Trophoblast cell (in vitro differentiated cells and primary cell): ENCODE data around the gene AFAP1L2.

ENCODE experiments used
- DNase-seq, 2 donors: peaks; one replicate each; pipeline ENCODE4 v3.0.0-alpha.2; 2016
- H2AFZ ChIP-seq: 2 replicates; pipeline ENCODE4 v1.6.1; 2013; ENCODE audit warnings: low read length, moderate library complexity, mild to moderate bottlenecking; ENCODE audit not compliant: insufficient read depth, poor library complexity
- H2AK5ac ChIP-seq: 2 replicates; pipeline ENCODE4 v1.6.1; 2013; ENCODE audit warnings: mild to moderate bottlenecking, low read length
- H2BK120ac ChIP-seq: 2 replicates; pipeline ENCODE4 v1.6.1; 2013; ENCODE audit warnings: low read length, mild to moderate bottlenecking, moderate library complexity; ENCODE audit not compliant: insufficient read depth, poor library complexity
- H2BK12ac ChIP-seq: 2 replicates; pipeline ENCODE4 v1.6.1; 2013; ENCODE audit warnings: mild to moderate bottlenecking, low read length, moderate library complexity
- H2BK5ac ChIP-seq: 2 replicates; pipeline ENCODE4 v1.6.1; 2013; ENCODE audit warnings: low read length, low read depth, moderate library complexity, mild to moderate bottlenecking; ENCODE audit not compliant: poor library complexity
- H3K14ac ChIP-seq: 2 replicates; pipeline ENCODE4 v1.6.1; 2013; ENCODE audit warnings: mild to moderate bottlenecking, low read length
- H3K18ac ChIP-seq: 2 replicates; pipeline ENCODE4 v1.6.1; 2013; ENCODE audit warnings: mild to moderate bottlenecking, low read length
- H3K23ac ChIP-seq: 2 replicates; pipeline ENCODE4 v1.6.1; 2013; ENCODE audit warnings: low read length
- H3K27ac ChIP-seq: 2 replicates; pipeline ENCODE4 v1.5.1; 2013; ENCODE audit warnings: low read depth, mild to moderate bottlenecking, inconsistent platforms, low read length, moderate library complexity
- H3K27me3 ChIP-seq: 2 replicates; pipeline ENCODE4 v1.6.1; 2013; ENCODE audit warnings: inconsistent platforms, mild to moderate bottlenecking, low read length, moderate library complexity; ENCODE audit not compliant: insufficient read depth
- H3K36me3 ChIP-seq, 2 experiments: 1 replicate in 1 of 2; 2 replicates in 1 of 2; pipeline ENCODE4 v1.6.1; 2013; ENCODE audit warnings: low read length in 2 of 2, mild to moderate bottlenecking in 2 of 2, moderate library complexity in 1 of 2; ENCODE audit not compliant: insufficient read depth in 2 of 2, control insufficient read depth in 1 of 2
- H3K4ac ChIP-seq: 2 replicates; pipeline ENCODE4 v1.6.1; 2013; ENCODE audit warnings: low read depth, mild to moderate bottlenecking, low read length, moderate library complexity
- H3K4me1 ChIP-seq, 2 experiments: 1 replicate in 1 of 2; 2 replicates in 1 of 2; pipeline ENCODE4 v1.6.1; 2013; ENCODE audit warnings: low read length in 2 of 2, mild to moderate bottlenecking in 2 of 2, moderate library complexity in 1 of 2; ENCODE audit not compliant: insufficient read depth in 2 of 2, control insufficient read depth in 1 of 2
- H3K4me2 ChIP-seq: 2 replicates; pipeline ENCODE4 v1.6.1; 2013; ENCODE audit warnings: inconsistent platforms, mild to moderate bottlenecking, low read length, moderate library complexity
- H3K4me3 ChIP-seq: 2 replicates; pipeline ENCODE4 v1.5.1; 2013; ENCODE audit warnings: mild to moderate bottlenecking, low read depth, low read length, inconsistent platforms
- H3K79me1 ChIP-seq: one replicate; pipeline ENCODE4 v1.6.1; 2013; ENCODE audit warnings: low read length
- H3K79me2 ChIP-seq: 2 replicates; pipeline ENCODE4 v1.6.1; 2013; ENCODE audit warnings: low read length, mild to moderate bottlenecking; ENCODE audit not compliant: control insufficient read depth, insufficient read depth, poor library complexity
- H3K9ac ChIP-seq: 2 replicates; pipeline ENCODE4 v1.6.1; 2013; ENCODE audit warnings: mild to moderate bottlenecking, low read length
- H3K9me3 ChIP-seq: 2 replicates; pipeline ENCODE4 v1.6.1; 2013; ENCODE audit warnings: low read depth, mild to moderate bottlenecking, control low read depth, inconsistent platforms, low read length; ENCODE audit not compliant: insufficient read depth
- H4K12ac ChIP-seq: 2 replicates; pipeline ENCODE4 v1.6.1; 2013; ENCODE audit warnings: low read depth, mild to moderate bottlenecking, low read length, moderate library complexity
- H4K8ac ChIP-seq: 2 replicates; pipeline ENCODE4 v1.6.1; 2013; ENCODE audit warnings: low read depth, mild to moderate bottlenecking, low read length, moderate library complexity
- H4K91ac ChIP-seq: one replicate; pipeline ENCODE4 v1.6.1; 2013; ENCODE audit warnings: low read depth, mild to moderate bottlenecking, low read length, moderate library complexity
- WGBS: extraction: QIAGEN DNeasy Blood & Tissue Kit; methylation state at CpG from one replicate; pipeline ENCODE4 v1.1.7; 2013; ENCODE audit warnings: missing lambda C conversion rate; ENCODE audit not compliant: insufficient read length, insufficient coverage; ENCODE audit errors: extremely low coverage; 5-methylcytosine and 5-hydroxymethylcytosine counted together

The AFAP1L2 gene

DNA sequence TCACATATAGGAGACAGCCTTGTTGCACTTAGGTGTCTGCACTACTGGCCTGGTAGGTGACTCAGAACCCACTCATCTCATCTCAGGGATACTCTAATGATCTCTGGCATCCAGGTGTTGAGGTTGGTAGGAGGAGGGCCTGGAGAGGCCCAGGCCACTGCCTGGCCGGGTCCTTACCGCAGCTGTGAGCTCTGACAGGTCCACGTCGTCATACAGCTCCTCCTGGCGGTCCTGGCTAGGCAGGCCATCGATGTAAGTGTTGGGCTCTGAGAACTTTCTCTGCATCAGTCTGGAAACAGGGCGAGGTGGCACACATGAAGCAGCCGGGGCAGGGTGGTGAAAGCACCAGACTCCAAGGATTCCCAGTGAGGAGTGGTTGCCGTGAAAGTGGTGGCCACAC lies 103.1 kb downstream of the AFAP1L2 start:
- Histone ChIP-seq H3K79me1 (no peaks in the 10 kb centered on the region), H2BK120ac (no peak overlapping the region)
- no CpG with 5 or more reads among the region's 9 CpGs for WGBS

DNA sequence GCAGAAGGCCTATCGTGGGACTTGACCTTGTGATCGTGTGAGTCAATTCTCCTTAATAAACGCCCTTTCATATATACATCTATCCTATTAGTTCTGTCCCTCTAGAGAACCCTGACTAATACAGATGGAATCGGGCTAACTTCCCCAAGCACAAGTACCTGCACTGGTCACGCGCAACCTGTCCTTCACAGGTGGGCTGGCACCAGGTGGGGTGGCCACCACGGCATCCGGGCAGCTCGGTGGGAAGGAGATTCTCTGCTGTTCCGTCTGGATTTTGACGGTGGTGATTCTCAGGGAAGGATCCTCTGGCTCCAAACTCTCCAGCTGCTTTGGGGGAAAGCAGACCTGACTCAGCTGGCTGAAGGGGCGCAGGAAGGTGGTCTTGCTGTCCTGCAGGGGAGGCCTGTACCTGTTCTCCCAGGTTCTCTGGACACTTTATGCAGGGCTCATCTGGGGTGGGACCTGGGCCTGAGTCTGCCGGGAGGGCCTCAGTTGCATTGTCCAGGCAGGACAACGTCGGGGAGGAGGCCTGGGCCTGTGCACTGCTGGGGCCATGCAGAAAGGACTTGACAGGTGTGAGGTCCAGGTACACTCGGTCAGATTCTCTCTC lies 104.2 kb downstream of the AFAP1L2 start:
- H4K91ac ChIP-seq = no peak overlapping the region
- H3K23ac ChIP-seq = no peak overlapping the region
- H2BK120ac ChIP-seq = no peak overlapping the region
- no peak overlapping the region for H3K4me3 ChIP-seq
- no peaks in the 10 kb centered on the region for H3K79me1 ChIP-seq
- H2AK5ac ChIP-seq = no peak overlapping the region
- DNase-seq = no peak
- no peak overlapping the region for H4K12ac ChIP-seq
- H3K4me2 ChIP-seq = no peak overlapping the region
- H3K9me3 ChIP-seq = peaks cover 8% of the 10 kb centered on the region
- H4K8ac ChIP-seq = no peak overlapping the region
- no peak overlapping the region for H3K9ac ChIP-seq
- no peak overlapping the region for H2BK5ac ChIP-seq
- H3K36me3 ChIP-seq = peaks cover 54 to 67% of the 10 kb centered on the region in 2 experiments
- H3K4me1 ChIP-seq = peaks cover 6 to 12% of the 10 kb centered on the region in 2 experiments
- H3K79me2 ChIP-seq = no peaks in the 10 kb centered on the region
- no peak overlapping the region for H3K4ac ChIP-seq
- H3K27me3 ChIP-seq = no peaks in the 10 kb centered on the region
- H3K18ac ChIP-seq = no peak overlapping the region
- no peak overlapping the region for H2BK12ac ChIP-seq
- no CpG with 5 or more reads among the region's 16 CpGs for WGBS
- H2AFZ ChIP-seq = no peak overlapping the region
- H3K14ac ChIP-seq = no peak overlapping the region
- H3K27ac ChIP-seq = no peak overlapping the region

More for the DNA sequence above, 103.1 kb downstream of the AFAP1L2 start:
- Histone ChIP-seq H3K79me2 (no peaks in the 10 kb centered on the region), H3K4me3 (no peak overlapping the region), H3K18ac (no peak overlapping the region), H2AFZ (no peak overlapping the region), H3K4me2 (no peak overlapping the region), H3K36me3 (peaks cover 54 to 58% of the 10 kb centered on the region in 2 experiments), H3K27me3 (no peaks in the 10 kb centered on the region), H3K4me1 (peaks cover 6 to 12% of the 10 kb centered on the region in 2 experiments), H3K23ac (no peak overlapping the region), H4K91ac (no peak overlapping the region), H3K4ac (no peak overlapping the region), H3K9ac (no peak overlapping the region), H3K27ac (no peak overlapping the region), H4K8ac (no peak overlapping the region), H3K14ac (no peak overlapping the region), H4K12ac (no peak overlapping the region), H3K9me3 (peaks cover 8% of the 10 kb centered on the region), H2AK5ac (no peak overlapping the region), H2BK12ac (no peak overlapping the region), H2BK5ac (no peak overlapping the region)
- DNase-seq = peak; percentile 44 to 63

DNA sequence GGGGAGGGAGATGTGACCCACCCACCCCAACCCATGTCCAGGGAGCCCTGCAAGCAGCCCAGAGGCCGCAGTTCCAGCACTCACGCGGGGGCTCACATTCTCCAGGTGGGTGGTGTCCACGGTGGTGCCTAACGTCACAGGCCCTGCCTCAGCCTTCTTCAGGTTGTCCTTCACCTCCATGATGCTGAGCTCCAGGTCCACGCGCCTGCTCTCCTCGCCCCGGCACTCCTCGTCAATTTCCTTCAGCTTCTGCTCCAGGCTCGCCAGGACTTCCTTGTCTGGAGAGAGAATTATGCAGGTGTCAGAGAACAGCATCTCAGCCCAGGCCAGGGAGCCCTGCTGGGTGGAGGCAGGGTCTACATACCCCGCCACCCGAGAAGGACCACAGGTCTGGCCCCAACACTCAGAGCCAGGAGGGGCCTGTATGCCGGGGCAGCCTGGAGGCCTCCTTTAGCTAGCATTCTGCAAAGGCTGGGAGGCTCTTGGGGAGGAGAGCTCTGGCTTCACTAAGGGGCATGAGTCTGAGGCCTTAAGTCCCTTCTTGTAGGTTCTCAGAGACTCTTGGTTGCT lies 107.1 kb downstream of the AFAP1L2 start:
- peaks cover 8% of the 10 kb centered on the region for H3K9me3 ChIP-seq
- peaks cover 48 to 64% of the 10 kb centered on the region in 2 experiments for H3K36me3 ChIP-seq
- no peak overlapping the region for H3K27ac ChIP-seq
- no peak overlapping the region for H4K91ac ChIP-seq
- no peaks in the 10 kb centered on the region for H3K27me3 ChIP-seq
- no peak overlapping the region for H3K4ac ChIP-seq
- no peak for DNase-seq
- H3K14ac ChIP-seq = no peak overlapping the region
- no peaks in the 10 kb centered on the region for H3K79me2 ChIP-seq
- H3K9ac ChIP-seq = no peak overlapping the region
- no peak overlapping the region for H4K8ac ChIP-seq
- no peak overlapping the region for H2BK5ac ChIP-seq
- no peak overlapping the region for H4K12ac ChIP-seq
- no peak overlapping the region for H3K4me3 ChIP-seq
- no peak overlapping the region for H2BK120ac ChIP-seq
- no CpG with 5 or more reads among the region's 14 CpGs for WGBS
- peaks cover 5 to 7% of the 10 kb centered on the region in 2 experiments for H3K4me1 ChIP-seq
- no peak overlapping the region for H3K4me2 ChIP-seq
- no peak overlapping the region for H3K23ac ChIP-seq
- no peak overlapping the region for H2AFZ ChIP-seq
- no peak overlapping the region for H2BK12ac ChIP-seq
- no peaks in the 10 kb centered on the region for H3K79me1 ChIP-seq
- no peak overlapping the region for H3K18ac ChIP-seq
- H2AK5ac ChIP-seq = no peak overlapping the region

DNA sequence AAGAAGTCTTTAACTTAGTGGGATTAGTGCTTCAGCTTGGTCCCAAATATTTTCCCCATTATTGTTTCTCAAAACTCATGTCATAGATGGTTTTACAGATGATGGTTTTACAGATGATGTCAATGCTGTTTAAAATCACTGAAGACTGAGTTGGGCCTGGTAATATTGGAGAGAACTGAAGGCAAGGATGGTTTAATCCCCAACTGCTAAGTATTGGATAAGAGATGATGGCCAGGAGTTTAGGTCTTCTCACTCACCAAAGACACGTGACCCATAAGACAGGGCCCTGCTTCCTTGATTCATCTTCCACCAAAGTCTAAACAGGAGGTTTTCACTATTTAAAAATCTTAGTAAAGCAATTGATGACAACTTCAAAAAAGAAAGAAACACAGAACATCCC lies 108.9 kb downstream of the AFAP1L2 start:
- H3K36me3 ChIP-seq = peaks cover 39 to 61% of the 10 kb centered on the region in 2 experiments
- no peak overlapping the region for H4K8ac ChIP-seq
- no peak overlapping the region for H3K27ac ChIP-seq
- H3K79me1 ChIP-seq = no peaks in the 10 kb centered on the region
- no peak overlapping the region for H3K9ac ChIP-seq
- H4K12ac ChIP-seq = no peak overlapping the region
- H2AFZ ChIP-seq = no peak overlapping the region
- no peak for DNase-seq
- H3K14ac ChIP-seq = no peak overlapping the region
- no peak overlapping the region for H2BK120ac ChIP-seq
- H2BK5ac ChIP-seq = no peak overlapping the region
- no peaks in the 10 kb centered on the region for H3K27me3 ChIP-seq
- H3K4me3 ChIP-seq = no peak overlapping the region
- WGBS = no CpG with 5 or more reads among the region's 1 CpG
- peaks cover 10% of the 10 kb centered on the region for H3K9me3 ChIP-seq
- no peak overlapping the region for H3K18ac ChIP-seq
- no peak overlapping the region for H3K4me2 ChIP-seq
- H3K23ac ChIP-seq = no peak overlapping the region
- H3K79me2 ChIP-seq = no peaks in the 10 kb centered on the region
- no peak overlapping the region for H4K91ac ChIP-seq
- H3K4ac ChIP-seq = no peak overlapping the region
- no peak overlapping the region for H2AK5ac ChIP-seq
- no peak overlapping the region for H2BK12ac ChIP-seq
- no peaks in the 10 kb centered on the region for H3K4me1 ChIP-seq
